GM21423 (cell line): ENCODE data around the gene PACS2.
A peak's percentile ranks its signal among the peaks of the same experiment; 100 is the strongest.
"Not testable (repeated sequence)": the region's sequence is repeated elsewhere in the genome, so short reads cannot be mapped to it uniquely, and the experiment has no call there.

Experiments
- ATAC-seq: cut with Tn5 transposase; IDR thresholded peaks from one replicate; pipeline ENCODE4 v1.9.1; 2021; ENCODE audit warnings: mild to moderate bottlenecking, moderate library complexity; ENCODE audit not compliant: unreplicated experiment

PACS2 gene

GRCh38 chr14:105287249-105288102 is 27.1 kb upstream of the PACS2 start:
- no peak for ATAC-seq

- ATAC-seq: not testable (repeated sequence)
Observed at GRCh38 chr14:105288936-105289335, 25.6 kb upstream of the PACS2 start.

GRCh38 chr14:105290621-105291346 is 23.8 kb upstream of the PACS2 start:
- no peak for ATAC-seq

GRCh38 chr14:105292826-105293711 is 21.5 kb upstream of the PACS2 start:
- no peak for ATAC-seq

- no peak for ATAC-seq
Observed at GRCh38 chr14:105294142-105294597, 20.4 kb upstream of the PACS2 start.

GRCh38 chr14:105297311-105297710 is 17.2 kb upstream of the PACS2 start:
- ATAC-seq: not testable (repeated sequence)

GRCh38 chr14:105299654-105300541 is 14.7 kb upstream of the PACS2 start:
- ATAC-seq: peak; percentile 9

- ATAC-seq: peak; percentile 84
Observed at GRCh38 chr14:105300542-105301102, 13.9 kb upstream of the PACS2 start, which contains the start of gene BRF1. Gene BRF1 (minus strand): TSS chr14:105301001. CDS start chr14:105300629, 372 bp downstream.

- ATAC-seq: peak; percentile 51
Observed at GRCh38 chr14:105301103-105301914, 13.2 kb upstream of the PACS2 start.

GRCh38 chr14:105301915-105302249 is 12.7 kb upstream of the PACS2 start:
- ATAC-seq: not testable (repeated sequence)

- ATAC-seq: no peak
Observed at GRCh38 chr14:105303949-105304348, 10.6 kb upstream of the PACS2 start.

- ATAC-seq: no peak
Observed at GRCh38 chr14:105304565-105304964, 10.0 kb upstream of the PACS2 start.

GRCh38 chr14:105305345-105305744 is 9.2 kb upstream of the PACS2 start:
- ATAC-seq: no peak

GRCh38 chr14:105305791-105306190 is 8.8 kb upstream of the PACS2 start:
- ATAC-seq: no peak

- ATAC-seq: no peak
Observed at GRCh38 chr14:105307052-105307727, 7.4 kb upstream of the PACS2 start.

- ATAC-seq: no peak
Observed at GRCh38 chr14:105309371-105309770, 5.2 kb upstream of the PACS2 start.

GRCh38 chr14:105311838-105312237 is 2.7 kb upstream of the PACS2 start:
- ATAC-seq: no peak

GRCh38 chr14:105312973-105313372 is 1.6 kb upstream of the PACS2 start:
- no peak for ATAC-seq
